Coronary artery (tissue), 2 donors: ENCODE measurements around the gene ZCCHC7.
A peak's percentile ranks its signal among the peaks of the same experiment; 100 is the strongest.
"Not testable (repeated sequence)": the region's sequence is repeated elsewhere in the genome, so short reads cannot be mapped to it uniquely, and the experiment has no call there.

Experiments
- DNase-seq: peaks from one replicate; pipeline ENCODE4 v3.0.0-alpha.2; 2017; ENCODE audit warnings: low spot score
- H3K27ac ChIP-seq, 2 donors: fragments of 200-600 bp; sonication (generic); one replicate each; pipeline ENCODE4 v1.5.1; 2016 to 2019
- H3K4me3 ChIP-seq: fragments of 200-600 bp; sonication (generic); 2 replicates; pipeline ENCODE4 v1.5.1; 2016; ENCODE audit warnings: mild to moderate bottlenecking, moderate library complexity
- CTCF ChIP-seq: fragments of 200-600 bp; sonication (generic); IDR thresholded peaks from one replicate; pipeline ENCODE4 v1.5.1; 2019; ENCODE audit warnings: antibody characterized with exemption

Gene ZCCHC7

DNA sequence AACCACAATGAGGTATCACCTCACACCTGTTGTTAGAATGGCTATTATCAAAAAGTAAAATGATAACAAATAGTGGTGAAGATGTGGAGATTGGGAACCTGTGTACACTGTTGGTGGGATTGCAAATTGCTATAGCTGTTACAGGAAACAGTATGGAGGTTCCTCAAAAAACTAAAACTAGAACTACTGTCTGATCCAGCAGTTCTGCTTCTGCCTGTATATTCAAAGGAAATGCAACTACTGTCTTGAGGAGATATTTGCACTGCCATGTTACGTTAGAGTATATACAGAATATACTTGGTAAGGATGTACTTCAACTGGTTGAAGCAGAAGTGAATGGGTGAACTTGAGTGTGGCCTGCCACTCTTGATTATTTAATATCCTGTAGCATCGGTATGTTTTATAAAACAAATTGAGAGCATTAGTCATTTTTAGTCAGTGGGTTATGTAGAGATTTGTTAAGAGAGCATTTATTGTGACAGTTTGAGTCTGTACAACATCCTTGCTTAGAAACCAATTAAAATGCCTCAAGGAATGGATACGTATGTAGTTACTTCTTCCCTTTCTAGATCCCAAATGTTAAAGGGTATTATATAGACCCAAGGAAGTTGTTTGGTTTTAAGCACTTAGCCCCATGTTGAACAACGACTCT, 37.5 kb downstream of the ZCCHC7 start:
- no peak for TF ChIP-seq CTCF
- Histone ChIP-seq H3K4me3 (no peak overlapping the region), H3K27ac (no peak overlapping the region)
- no peak for DNase-seq

DNA sequence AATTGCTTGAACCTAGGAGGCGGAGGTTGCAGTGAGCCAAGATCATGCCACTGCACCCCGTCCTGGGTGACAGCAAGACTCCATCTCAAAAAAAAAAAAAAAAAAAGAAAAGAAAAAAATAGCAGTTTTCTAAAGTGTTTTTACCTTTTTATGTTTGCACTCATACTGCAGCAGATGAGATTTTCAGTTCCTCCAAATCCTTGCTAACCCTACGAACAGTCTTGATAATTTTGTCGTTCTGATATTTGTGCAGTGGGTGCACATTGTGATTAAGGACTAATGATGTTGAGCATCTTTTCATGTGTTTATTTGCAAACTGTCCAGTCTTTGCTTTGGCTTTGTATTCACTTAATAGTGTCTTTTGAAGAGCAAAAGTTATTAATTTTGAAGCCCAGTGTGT, 42.9 kb downstream of the ZCCHC7 start:
- Histone ChIP-seq H3K27ac (no peak overlapping the region), H3K4me3 (no peak overlapping the region)
- no peak for TF ChIP-seq CTCF
- no peak for DNase-seq

DNA sequence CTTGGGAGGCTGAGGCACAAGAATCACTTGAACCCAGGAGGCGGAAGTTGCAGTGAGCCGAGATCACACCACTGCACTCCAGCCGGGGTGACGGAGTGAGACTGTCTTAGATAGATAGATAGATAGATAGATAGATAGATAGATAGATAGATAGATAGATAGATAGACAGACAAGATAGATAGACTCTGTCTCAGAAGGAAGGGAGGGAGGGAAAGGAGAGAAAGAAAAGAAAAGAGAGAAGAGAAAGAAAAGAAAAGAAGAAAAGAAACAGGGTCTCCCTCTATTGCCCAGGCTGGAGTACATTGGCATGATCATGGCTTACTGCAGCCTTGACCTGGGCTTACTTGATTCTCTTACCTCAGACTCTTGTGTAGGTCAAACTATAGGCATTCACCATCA, 44.0 kb downstream of the ZCCHC7 start:
- DNase-seq: not testable (repeated sequence)

GRCh38 chr9:37165644-37166043, 45.3 kb downstream of the ZCCHC7 start:
- DNase-seq: no peak
- Histone ChIP-seq H3K4me3 (no peak overlapping the region), H3K27ac (no peak overlapping the region)
- no peak for TF ChIP-seq CTCF

More for the DNA sequence above, 44.0 kb downstream of the ZCCHC7 start:
- not testable (repeated sequence) for H3K4me3 ChIP-seq, H3K27ac ChIP-seq

DNA sequence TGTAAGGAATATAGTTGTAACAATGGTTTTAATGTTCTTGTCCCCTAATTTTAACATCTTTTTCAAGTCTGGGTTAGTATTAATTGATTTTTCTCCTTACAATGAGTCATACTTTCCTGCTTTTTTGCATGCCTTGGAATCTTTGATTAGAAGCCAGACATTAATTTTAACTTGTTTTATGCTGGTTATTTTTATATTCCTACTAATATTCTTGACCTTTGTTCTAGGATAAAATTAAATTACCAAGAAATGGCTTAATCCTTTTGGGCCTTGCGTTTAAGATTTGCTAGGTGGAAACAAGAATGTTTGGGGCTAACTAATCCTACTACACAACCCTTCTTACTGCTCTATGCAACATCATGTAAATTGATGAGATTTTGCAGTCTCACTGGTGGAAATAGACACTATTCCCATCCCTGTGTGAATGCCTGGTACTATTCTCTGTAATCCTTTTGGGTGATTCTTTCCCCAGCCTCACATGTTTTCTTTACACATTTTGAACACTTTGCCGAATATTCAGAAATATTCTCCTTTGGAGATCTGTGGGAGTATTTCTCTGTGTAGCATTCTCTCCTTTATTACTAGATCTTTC, 47.2 kb downstream of the ZCCHC7 start:
- no peak overlapping the region for H3K4me3 ChIP-seq
- TF ChIP-seq CTCF: no peak
- DNase-seq: no peak
- peak overlapping the region in 1 of 2 donors; percentile 7 for H3K27ac ChIP-seq

DNA sequence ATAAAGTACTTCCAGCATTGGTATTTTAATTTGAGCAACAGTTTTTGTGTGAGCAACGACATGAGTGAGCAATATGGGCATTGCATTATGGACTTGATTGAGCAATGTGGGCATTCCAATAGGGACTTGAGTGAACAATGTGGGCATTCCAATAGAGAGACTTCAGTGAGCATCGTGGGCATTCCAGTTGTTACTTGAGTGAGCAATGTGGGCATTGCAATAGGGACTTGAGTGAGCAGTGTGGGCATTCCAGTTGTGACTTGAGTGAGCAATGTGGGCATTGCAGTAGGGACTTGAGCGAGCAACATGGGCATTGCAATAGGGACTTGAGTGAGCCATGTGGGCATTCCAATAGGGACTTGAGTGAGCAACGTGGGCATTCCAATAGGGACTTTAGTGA, 52.2 kb downstream of the ZCCHC7 start:
- Histone ChIP-seq H3K4me3 (no peak overlapping the region), H3K27ac (no peak overlapping the region)
- TF ChIP-seq CTCF: no peak
- no peak for DNase-seq

DNA sequence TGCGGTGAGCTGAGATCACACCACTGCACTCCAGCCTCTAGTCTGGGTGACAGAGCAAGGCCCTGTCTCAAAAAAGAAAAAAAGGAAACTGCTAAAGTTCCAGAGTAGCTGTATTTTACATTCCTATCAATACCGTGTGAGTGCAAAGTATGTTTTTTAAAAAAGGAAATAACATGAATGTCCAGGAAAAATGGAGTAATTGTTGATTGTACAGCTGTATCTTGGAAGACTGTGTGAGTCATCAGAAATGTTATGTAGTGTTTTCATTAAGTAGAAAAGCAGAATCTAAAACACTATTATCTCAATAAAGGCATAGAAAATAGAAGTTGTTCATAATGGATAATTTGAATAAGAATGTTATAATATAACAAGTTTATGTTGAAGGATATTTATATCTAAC, 53.9 kb downstream of the ZCCHC7 start:
- no peak for TF ChIP-seq CTCF
- H3K27ac ChIP-seq: no peak overlapping the region
- no peak for DNase-seq
- H3K4me3 ChIP-seq: no peak overlapping the region
